Measurements from ENCODE around the gene KCTD21. TPM values are rescaled to one million over a fixed set of nuclear protein-coding genes. Genes with fewer than 3 reads are reported as not detected.
"Not testable (repeated sequence)": the region's sequence is repeated elsewhere in the genome, so short reads cannot be mapped to it uniquely, and the experiment has no call there.

KCTD21 gene
- total RNA-seq, 1 donor from 2014 or later, result 30.7 TPM

DNA sequence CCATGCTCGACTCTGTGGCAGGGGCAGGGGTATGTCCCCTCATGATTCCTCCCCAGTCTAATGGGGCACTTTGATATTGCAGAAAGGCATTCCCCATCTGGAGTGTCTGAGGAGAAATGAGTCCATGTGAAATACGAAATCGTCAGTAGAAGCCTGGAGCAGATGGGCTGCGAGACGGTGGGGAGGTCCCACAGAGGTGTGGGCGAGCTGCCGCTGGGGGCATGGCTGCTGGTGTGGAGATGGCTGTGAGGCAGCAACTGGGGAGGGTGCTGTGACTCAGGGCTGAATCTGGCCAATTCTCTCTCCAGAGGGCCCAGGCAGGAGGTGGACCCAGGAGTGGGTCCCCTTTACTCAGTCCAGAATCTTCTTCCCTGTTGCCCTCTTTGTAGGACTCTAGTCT is 11.2 kb downstream of the KCTD21 start:
- peaks cover 0 to 7% of the 10 kb centered on the region in 2 donors for H3K4me1 ChIP-seq
- intact Hi-C loops (cut with DNase I), result no loop called here
- no peaks in the 10 kb centered on the region for H3K9me3 ChIP-seq
- no peak for DNase-seq (ENCODE audit: low spot score in 2 of 2)
- peaks cover 26 to 27% of the 10 kb centered on the region in 2 donors for H3K36me3 ChIP-seq
- no peaks in the 10 kb centered on the region for H3K27me3 ChIP-seq
- H3K27ac ChIP-seq, result peak overlapping the region; percentile 28 to 33
- TF ChIP-seq, protein P1, sequence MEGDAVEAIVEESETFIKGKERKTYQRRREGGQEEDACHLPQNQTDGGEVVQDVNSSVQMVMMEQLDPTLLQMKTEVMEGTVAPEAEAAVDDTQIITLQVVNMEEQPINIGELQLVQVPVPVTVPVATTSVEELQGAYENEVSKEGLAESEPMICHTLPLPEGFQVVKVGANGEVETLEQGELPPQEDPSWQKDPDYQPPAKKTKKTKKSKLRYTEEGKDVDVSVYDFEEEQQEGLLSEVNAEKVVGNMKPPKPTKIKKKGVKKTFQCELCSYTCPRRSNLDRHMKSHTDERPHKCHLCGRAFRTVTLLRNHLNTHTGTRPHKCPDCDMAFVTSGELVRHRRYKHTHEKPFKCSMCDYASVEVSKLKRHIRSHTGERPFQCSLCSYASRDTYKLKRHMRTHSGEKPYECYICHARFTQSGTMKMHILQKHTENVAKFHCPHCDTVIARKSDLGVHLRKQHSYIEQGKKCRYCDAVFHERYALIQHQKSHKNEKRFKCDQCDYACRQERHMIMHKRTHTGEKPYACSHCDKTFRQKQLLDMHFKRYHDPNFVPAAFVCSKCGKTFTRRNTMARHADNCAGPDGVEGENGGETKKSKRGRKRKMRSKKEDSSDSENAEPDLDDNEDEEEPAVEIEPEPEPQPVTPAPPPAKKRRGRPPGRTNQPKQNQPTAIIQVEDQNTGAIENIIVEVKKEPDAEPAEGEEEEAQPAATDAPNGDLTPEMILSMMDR (IDR thresholded peaks at IDR 0.05), result no peak
- H3K4me3 ChIP-seq, result no peak overlapping the region

DNA sequence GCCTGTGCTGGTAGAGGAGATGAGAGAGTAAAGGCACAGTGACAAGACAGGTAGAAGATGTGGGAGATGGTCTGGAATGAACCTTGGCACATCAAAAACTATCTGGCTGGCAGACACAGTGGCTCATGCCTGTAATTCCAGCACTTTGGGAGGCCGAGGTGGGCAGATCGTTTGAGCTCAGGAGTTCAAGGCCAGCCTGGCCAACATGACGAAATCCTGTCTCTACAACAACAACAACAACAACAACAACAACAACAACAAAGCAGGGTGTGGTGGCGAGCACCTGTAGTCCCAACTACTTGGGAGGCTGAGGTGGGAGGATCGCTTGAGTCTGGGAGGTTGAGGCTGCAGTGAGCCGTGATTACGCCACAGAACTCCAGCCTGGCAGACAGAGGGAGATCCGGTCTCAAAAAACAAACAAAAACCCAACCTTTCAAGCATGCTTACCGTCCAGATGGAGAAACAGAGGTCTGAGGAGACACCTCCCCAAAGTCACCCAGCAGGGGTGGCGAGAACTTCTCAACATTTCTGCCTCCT is 11.8 kb downstream of the KCTD21 start:
- no peak for DNase-seq (ENCODE audit: low spot score in 2 of 2)
- intact Hi-C loops (cut with DNase I), result no loop called here

DNA sequence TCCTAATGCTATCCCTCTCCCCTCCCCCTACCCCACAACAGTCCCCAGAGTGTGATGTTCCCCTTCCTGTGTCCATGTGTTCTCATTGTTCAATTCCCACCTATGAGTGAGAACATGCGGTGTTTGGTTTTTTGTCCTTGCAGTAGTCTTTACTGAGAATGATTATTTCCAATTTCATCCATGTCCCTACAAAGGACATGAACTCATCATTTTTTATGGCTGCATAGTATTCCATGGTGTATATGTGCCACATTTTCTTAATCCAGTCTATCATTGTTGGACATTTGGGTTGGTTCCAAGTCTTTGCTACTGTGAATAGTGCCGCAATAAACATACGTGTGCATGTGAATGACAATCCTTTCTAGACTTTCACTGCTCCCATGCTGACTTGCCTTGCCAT is 12.6 kb downstream of the KCTD21 start:
- H3K4me3 ChIP-seq; H3K27me3 ChIP-seq; H3K9me3 ChIP-seq; DNase-seq (ENCODE audit: low spot score in 2 of 2); intact Hi-C loops (cut with DNase I); H3K4me1 ChIP-seq: not testable (repeated sequence)
- Histone ChIP-seq H3K36me3 (peaks cover 31 to 35% of the 10 kb centered on the region in 2 donors), H3K27ac (peak overlapping the region in 1 of 2 donors; percentile 33)

More for the DNA sequence above, 11.8 kb downstream of the KCTD21 start:
- no peaks in the 10 kb centered on the region for H3K9me3 ChIP-seq
- H3K4me1 ChIP-seq, result peaks cover 0 to 7% of the 10 kb centered on the region in 2 donors
- H3K4me3 ChIP-seq, result no peak overlapping the region
- no peaks in the 10 kb centered on the region for H3K27me3 ChIP-seq
- peak overlapping the region; percentile 28 to 33 for H3K27ac ChIP-seq
- TF ChIP-seq, protein P1 (IDR thresholded peaks at IDR 0.05), result no peak
- peaks cover 29 to 30% of the 10 kb centered on the region in 2 donors for H3K36me3 ChIP-seq

DNA sequence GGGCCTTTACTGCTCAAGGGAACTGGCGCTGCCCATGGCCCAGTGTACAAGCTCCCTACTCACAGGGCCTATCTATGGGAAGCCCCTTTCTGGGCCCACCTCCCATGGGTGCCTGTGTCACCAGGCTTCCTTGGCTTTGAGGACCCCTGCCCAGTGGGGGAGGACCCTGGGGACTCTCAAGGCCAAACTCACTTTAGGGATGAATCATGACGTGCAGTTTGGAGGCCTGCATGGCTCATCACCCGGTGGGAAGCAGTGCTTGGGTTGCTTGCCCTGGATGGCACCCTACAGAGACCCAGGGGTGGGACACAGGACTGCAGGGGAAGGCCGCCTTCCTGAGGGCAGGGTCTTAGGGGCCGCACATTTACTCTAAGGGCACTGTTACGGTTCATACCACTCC is 16.5 kb downstream of the KCTD21 start:
- Histone ChIP-seq H3K36me3 (peaks cover 27 to 29% of the 10 kb centered on the region in 2 donors), H3K27ac (peak overlapping the region; percentile 96), H3K27me3 (no peaks in the 10 kb centered on the region), H3K9me3 (no peaks in the 10 kb centered on the region), H3K4me1 (peaks cover 6 to 32% of the 10 kb centered on the region in 2 donors), H3K4me3 (no peak overlapping the region)
- TF ChIP-seq, protein P1 (IDR thresholded peaks at IDR 0.05), result no peak
- no peak for DNase-seq (ENCODE audit: low spot score in 2 of 2)
- intact Hi-C loops (cut with DNase I), result no loop called here

DNA sequence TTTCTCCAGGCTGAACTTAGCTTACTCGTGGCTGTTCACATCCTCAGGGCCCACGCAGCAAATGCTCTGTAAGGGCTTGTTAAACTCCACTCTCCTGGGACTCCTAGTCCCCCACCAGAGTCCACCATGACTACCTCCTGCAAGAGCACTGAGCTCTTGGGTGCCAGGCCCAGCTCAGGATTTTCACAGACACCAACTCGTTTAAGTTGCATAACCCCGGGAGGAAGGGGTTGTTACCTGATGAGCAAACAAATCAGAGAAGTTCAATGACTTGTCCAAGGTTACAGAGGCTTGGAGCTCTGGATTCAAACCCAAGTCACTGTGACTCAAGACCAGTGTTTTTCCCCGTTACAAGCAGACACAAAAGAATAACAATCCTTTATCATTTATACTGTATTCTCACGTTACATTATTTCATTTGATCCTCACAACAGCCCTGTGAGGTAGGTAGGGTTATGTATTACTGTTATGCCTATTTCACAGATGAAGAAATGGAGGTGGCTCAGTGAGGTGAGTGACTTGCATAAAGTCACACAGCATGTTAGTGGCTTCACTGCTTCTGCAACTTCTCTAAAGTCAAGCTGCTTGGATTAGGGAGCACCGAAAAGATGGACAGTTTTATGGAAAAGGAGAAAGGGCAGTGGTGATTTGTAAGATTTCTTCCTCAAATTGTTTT is 17.4 kb downstream of the KCTD21 start:
- TF ChIP-seq, protein P1 (IDR thresholded peaks at IDR 0.05), result no peak
- Histone ChIP-seq H3K36me3 (peaks cover 24 to 25% of the 10 kb centered on the region in 2 donors), H3K4me1 (peaks cover 6 to 38% of the 10 kb centered on the region in 2 donors), H3K27ac (peak overlapping the region; percentile 96), H3K27me3 (no peaks in the 10 kb centered on the region), H3K9me3 (no peaks in the 10 kb centered on the region), H3K4me3 (no peak overlapping the region)
- no peak for DNase-seq (ENCODE audit: low spot score in 2 of 2)
- intact Hi-C loops (cut with DNase I), result no loop called here

DNA sequence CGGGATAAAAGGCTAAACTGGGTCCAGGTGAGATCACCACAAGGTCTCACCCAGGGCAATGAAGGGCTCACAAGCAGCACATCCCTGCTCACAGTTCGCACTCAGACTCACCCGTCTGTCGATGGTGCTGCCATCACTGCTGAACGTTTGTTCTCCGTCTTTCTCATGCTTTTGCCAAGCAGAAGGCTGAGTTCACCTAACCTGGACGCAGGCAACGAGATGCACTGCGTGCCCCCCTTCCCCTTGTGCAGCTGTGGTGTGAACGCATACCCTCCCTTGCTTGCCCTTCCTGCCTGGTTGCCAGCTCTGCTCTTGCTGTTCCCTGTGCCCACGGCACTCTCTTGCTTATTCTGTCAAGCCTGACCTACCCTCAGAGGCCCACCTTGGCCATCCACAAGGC is 18.0 kb downstream of the KCTD21 start:
- TF ChIP-seq, protein P1 (IDR thresholded peaks at IDR 0.05), result no peak
- Histone ChIP-seq H3K27ac (peak overlapping the region; percentile 96), H3K36me3 (peaks cover 24 to 25% of the 10 kb centered on the region in 2 donors), H3K4me3 (no peak overlapping the region), H3K4me1 (peaks cover 6 to 38% of the 10 kb centered on the region in 2 donors), H3K9me3 (no peaks in the 10 kb centered on the region), H3K27me3 (no peaks in the 10 kb centered on the region)
- DNase-seq (ENCODE audit: low spot score in 2 of 2), result no peak
- intact Hi-C loops (cut with DNase I), result no loop called here
